HEK293 (cell line): ENCODE data around the gene MSI2.

ENCODE experiments used
- CTCF ChIA-PET: fragments of 350-600 bp; formaldehyde crosslinking; extraction: SDS; loops from one replicate; lab custom pipeline; 2021; ENCODE audit warnings: antibody characterized with exemption; lab: Yijun Ruan, JAX
- POLR2A ChIA-PET: fragments of 300-600 bp; formaldehyde crosslinking; extraction: SDS; loops from one replicate; lab custom pipeline; 2020; ENCODE audit warnings: antibody characterized with exemption, inconsistent platforms; lab: Yijun Ruan, JAX
- H3K27ac ChIP-seq: fragments of 200-500 bp; sonication (Bioruptor generic); 2 replicates; pipeline ENCODE4 v1.5.1; 2014; ENCODE audit warnings: low read depth, low read length, control low read depth, inconsistent platforms; ENCODE audit errors: extremely low read depth
- H3K36me3 ChIP-seq, 2 experiments: fragments of 200-500 bp in 1 of 2; sonication (Bioruptor generic) in 1 of 2; 1 replicate in 1 of 2; 2 replicates in 1 of 2; pipeline ENCODE4 v1.5.1; 2014 to 2017; ENCODE audit warnings: inconsistent platforms in 2 of 2, low read length in 2 of 2; ENCODE audit not compliant: control insufficient read depth in 2 of 2, insufficient read depth in 1 of 2
- H3K4me1 ChIP-seq: fragments of 200-500 bp; sonication (Bioruptor generic); 2 replicates; pipeline ENCODE4 v1.5.1; 2014; ENCODE audit warnings: mild to moderate bottlenecking, low read length, inconsistent platforms; ENCODE audit not compliant: control insufficient read depth, insufficient read depth
- H3K4me3 ChIP-seq: 2 replicates; pipeline ENCODE4 v1.5.1; 2011; ENCODE audit warnings: low read depth, mild to moderate bottlenecking, control low read depth, low read length, moderate library complexity
- H3K9me3 ChIP-seq: fragments of 200-500 bp; sonication (Bioruptor generic); 2 replicates; pipeline ENCODE4 v1.5.1; 2014; ENCODE audit warnings: low read depth, low read length, inconsistent platforms; ENCODE audit not compliant: control insufficient read depth, insufficient read depth
- GFI1B ChIP-seq: fragments of 450-650 bp; formaldehyde crosslinking; IDR thresholded peaks from 2 replicates; pipeline ENCODE4 v1.5.1; 2016; ENCODE audit warnings: missing biosample characterization, missing genetic modification characterization
- GLIS1 ChIP-seq: fragments of 450-650 bp; formaldehyde crosslinking; IDR thresholded peaks from 2 replicates; pipeline ENCODE4 v1.5.1; 2016; ENCODE audit warnings: missing biosample characterization, missing genetic modification characterization
- IKZF3 ChIP-seq: fragments of 450-650 bp; IDR thresholded peaks from 2 replicates; pipeline ENCODE4 v1.5.0; 2018; ENCODE audit warnings: missing biosample characterization, mild to moderate bottlenecking, missing genetic modification characterization, moderate library complexity
- KLF7 ChIP-seq: fragments of 450-650 bp; formaldehyde crosslinking; IDR thresholded peaks from 2 replicates; pipeline ENCODE4 v1.5.1; 2016; ENCODE audit warnings: missing biosample characterization, missing genetic modification characterization, borderline replicate concordance
- KLF8 ChIP-seq: fragments of 450-650 bp; formaldehyde crosslinking; IDR thresholded peaks from 2 replicates; pipeline ENCODE4 v1.5.1; 2016; ENCODE audit warnings: missing biosample characterization, missing genetic modification characterization
- OSR2 ChIP-seq: fragments of 450-650 bp; formaldehyde crosslinking; IDR thresholded peaks from 2 replicates; pipeline ENCODE4 v1.5.1; 2016; ENCODE audit warnings: missing biosample characterization, missing genetic modification characterization
- SALL2 ChIP-seq: fragments of 450-650 bp; formaldehyde crosslinking; IDR thresholded peaks from 2 replicates; pipeline ENCODE4 v1.5.0; 2017; ENCODE audit warnings: missing biosample characterization, mild to moderate bottlenecking, missing genetic modification characterization, borderline replicate concordance
- SCRT1 ChIP-seq: fragments of 450-650 bp; formaldehyde crosslinking; IDR thresholded peaks from 2 replicates; pipeline ENCODE4 v1.5.1; 2016; ENCODE audit warnings: missing biosample characterization, missing genetic modification characterization, borderline replicate concordance
- ZBTB20 ChIP-seq: fragments of 450-650 bp; formaldehyde crosslinking; IDR thresholded peaks from 2 replicates; pipeline ENCODE4 v1.5.1; 2016; ENCODE audit warnings: missing biosample characterization, missing genetic modification characterization
- ZBTB7A ChIP-seq: fragments of 450-650 bp; formaldehyde crosslinking; IDR thresholded peaks from 2 replicates; pipeline ENCODE4 v1.5.1; 2016; ENCODE audit warnings: low read depth, missing biosample characterization, missing genetic modification characterization
- ZEB2 ChIP-seq: fragments of 450-650 bp; formaldehyde crosslinking; IDR thresholded peaks from 2 replicates; pipeline ENCODE4 v1.5.1; 2016; ENCODE audit warnings: missing biosample characterization, missing genetic modification characterization
- ZNF121 ChIP-seq: fragments of 450-650 bp; formaldehyde crosslinking; IDR thresholded peaks from 2 replicates; pipeline ENCODE4 v1.5.1; 2016; ENCODE audit warnings: missing biosample characterization, missing genetic modification characterization
- ZNF133 ChIP-seq: fragments of 450-650 bp; formaldehyde crosslinking; IDR thresholded peaks from 2 replicates; pipeline ENCODE4 v1.5.1; 2016; ENCODE audit warnings: missing biosample characterization, missing genetic modification characterization
- ZNF214 ChIP-seq: fragments of 450-650 bp; formaldehyde crosslinking; IDR thresholded peaks from 2 replicates; pipeline ENCODE4 v1.5.1; 2017; ENCODE audit warnings: missing biosample characterization, mild to moderate bottlenecking, missing genetic modification characterization, borderline replicate concordance
- ZNF292 ChIP-seq: fragments of 450-650 bp; formaldehyde crosslinking; IDR thresholded peaks from 2 replicates; pipeline ENCODE4 v1.5.1; 2016; ENCODE audit warnings: low read depth, missing biosample characterization, missing genetic modification characterization, borderline replicate concordance
- ZNF585B ChIP-seq: fragments of 450-650 bp; formaldehyde crosslinking; IDR thresholded peaks from 2 replicates; pipeline ENCODE4 v1.5.1; 2016; ENCODE audit warnings: missing biosample characterization, missing genetic modification characterization
- ZNF600 ChIP-seq: fragments of 450-650 bp; formaldehyde crosslinking; IDR thresholded peaks from 2 replicates; pipeline ENCODE4 v1.5.1; 2016; ENCODE audit warnings: missing biosample characterization, missing genetic modification characterization
- ZNF626 ChIP-seq: fragments of 450-650 bp; sonication (Bioruptor Pico); formaldehyde crosslinking; IDR thresholded peaks from 2 replicates; pipeline ENCODE4 v1.5.1; 2018; ENCODE audit warnings: missing biosample characterization, missing genetic modification characterization, inconsistent platforms
- TF ChIP-seq, protein P1 (sequence below): fragments of 450-650 bp; formaldehyde crosslinking; IDR thresholded peaks from 2 replicates; pipeline ENCODE4 v1.5.1; 2017; ENCODE audit warnings: missing biosample characterization, missing genetic modification characterization
- TF ChIP-seq, protein P2 (sequence below): fragments of 450-650 bp; formaldehyde crosslinking; IDR thresholded peaks from 2 replicates; pipeline ENCODE4 v1.5.1; 2016; ENCODE audit warnings: missing biosample characterization, missing genetic modification characterization, borderline replicate concordance
- TF ChIP-seq, protein P3 (sequence below): fragments of 450-650 bp; formaldehyde crosslinking; IDR thresholded peaks from 2 replicates; pipeline ENCODE4 v1.5.1; 2016; ENCODE audit warnings: missing biosample characterization, missing genetic modification characterization
- TF ChIP-seq, protein P4 (sequence below): fragments of 450-650 bp; formaldehyde crosslinking; IDR thresholded peaks from 2 replicates; pipeline ENCODE4 v1.5.1; 2016; ENCODE audit warnings: missing biosample characterization, missing genetic modification characterization

The MSI2 gene

DNA sequence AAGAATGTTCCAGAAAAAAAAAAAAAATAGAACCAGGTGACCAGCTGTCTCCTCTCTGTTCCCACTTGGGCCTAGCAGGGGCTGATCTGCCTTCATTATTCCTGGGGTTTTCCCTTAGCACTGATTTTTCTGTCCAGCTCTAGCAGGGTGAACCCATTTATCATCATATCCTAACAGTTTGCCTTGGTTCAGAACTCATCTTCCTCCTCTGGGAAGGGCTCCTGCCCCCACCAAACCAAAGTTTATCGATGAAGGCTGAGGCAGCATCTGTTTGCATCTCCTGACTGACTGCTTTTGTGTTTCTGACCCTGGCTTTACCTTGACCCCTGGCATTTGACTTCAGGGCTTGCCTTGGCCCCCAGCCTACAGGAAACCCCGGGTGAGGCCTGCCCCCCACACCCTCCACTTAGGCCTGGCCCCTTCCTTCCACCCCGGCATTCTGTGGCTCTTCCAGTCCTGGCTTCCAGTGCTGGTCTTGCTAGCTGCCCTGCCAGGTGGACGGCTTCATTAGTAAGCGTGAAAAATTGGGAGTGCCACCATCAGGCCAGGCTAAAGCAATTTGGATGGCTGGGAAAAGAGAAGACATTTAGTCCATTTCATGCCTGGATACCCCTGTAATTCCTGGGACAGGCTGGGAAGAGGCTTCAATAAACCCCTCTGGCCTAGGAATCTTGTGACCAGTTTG, 323.9 kb downstream of the MSI2 start:
- Histone ChIP-seq H3K4me3 (no peak overlapping the region), H3K9me3 (no peaks in the 10 kb centered on the region), H3K4me1 (peaks cover 36% of the 10 kb centered on the region), H3K27ac (no peak overlapping the region; the same call in 1 of the 2 replicates), H3K36me3 (no peaks in the 10 kb centered on the region)
- ChIA-PET CTCF (interaction anchor here (0.8 to 8.0 kb wide), 3 partner anchors 18 to 337 kb away, joined by 4 to 38 read pairs (median 14); no protein-coding TSS in a partner anchor), POLR2A (interaction anchor here (0.7 kb wide), 1 partner anchor 18 kb away, joined by 3 read pairs; no protein-coding TSS in a partner anchor)
- TF ChIP-seq, protein P1, sequence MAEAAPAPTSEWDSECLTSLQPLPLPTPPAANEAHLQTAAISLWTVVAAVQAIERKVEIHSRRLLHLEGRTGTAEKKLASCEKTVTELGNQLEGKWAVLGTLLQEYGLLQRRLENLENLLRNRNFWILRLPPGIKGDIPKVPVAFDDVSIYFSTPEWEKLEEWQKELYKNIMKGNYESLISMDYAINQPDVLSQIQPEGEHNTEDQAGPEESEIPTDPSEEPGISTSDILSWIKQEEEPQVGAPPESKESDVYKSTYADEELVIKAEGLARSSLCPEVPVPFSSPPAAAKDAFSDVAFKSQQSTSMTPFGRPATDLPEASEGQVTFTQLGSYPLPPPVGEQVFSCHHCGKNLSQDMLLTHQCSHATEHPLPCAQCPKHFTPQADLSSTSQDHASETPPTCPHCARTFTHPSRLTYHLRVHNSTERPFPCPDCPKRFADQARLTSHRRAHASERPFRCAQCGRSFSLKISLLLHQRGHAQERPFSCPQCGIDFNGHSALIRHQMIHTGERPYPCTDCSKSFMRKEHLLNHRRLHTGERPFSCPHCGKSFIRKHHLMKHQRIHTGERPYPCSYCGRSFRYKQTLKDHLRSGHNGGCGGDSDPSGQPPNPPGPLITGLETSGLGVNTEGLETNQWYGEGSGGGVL (tag by site-specific recombination) = no peak
- TF ChIP-seq KLF8 (tag by site-specific recombination) (no peak), ZBTB7A (tag by site-specific recombination) (no peak)

DNA sequence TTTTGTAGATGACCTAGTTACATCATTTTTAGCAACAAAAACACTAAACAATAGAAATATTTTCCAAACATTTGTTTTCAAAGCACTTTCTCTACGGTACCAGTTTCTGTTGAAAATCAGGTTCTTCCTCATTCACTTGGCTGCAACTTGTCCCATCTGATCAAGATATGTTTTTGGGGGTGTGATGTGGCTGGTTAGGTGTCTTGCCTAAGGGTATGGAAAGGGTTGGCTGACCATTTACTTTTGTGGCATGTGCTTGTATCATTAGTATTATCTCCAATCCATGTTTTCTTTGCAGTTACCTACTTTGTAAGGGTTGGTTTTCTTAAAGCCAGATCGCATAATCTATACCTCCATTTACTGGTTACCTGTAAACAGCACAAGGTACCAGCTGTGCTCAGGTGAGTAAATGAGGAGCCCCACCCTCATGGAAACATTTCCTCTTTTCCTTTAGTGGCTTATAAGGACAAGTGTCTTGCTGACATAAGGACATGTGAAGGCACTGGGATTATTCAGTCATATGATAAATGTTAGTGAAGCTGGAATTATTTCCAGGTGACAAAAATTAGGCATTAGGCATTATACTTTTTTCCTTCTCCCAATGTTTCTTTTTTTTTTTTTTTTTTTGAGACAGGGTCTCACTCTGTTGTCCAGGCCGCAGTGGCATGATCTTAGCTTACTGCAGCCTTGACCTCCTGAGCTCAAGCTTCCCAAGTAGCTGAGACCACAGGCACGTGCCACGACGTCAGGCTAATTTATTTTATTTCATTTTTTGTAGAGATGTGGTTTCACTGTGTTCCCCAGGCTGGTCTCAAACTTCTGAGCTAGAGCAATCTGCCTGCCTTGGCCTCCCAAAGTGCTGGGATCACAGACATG, 326.8 kb downstream of the MSI2 start:
- H3K9me3 ChIP-seq = no peaks in the 10 kb centered on the region
- peaks cover 33% of the 10 kb centered on the region for H3K4me1 ChIP-seq
- no peaks in the 10 kb centered on the region for H3K36me3 ChIP-seq
- H3K4me3 ChIP-seq = no peak overlapping the region
- CTCF ChIA-PET = interaction anchor here (0.7 to 8.0 kb wide), 5 partner anchors 15 to 340 kb away, joined by 3 to 38 read pairs (median 4); no protein-coding TSS in a partner anchor
- TF ChIP-seq ZNF133 = no peak
- no peak for TF ChIP-seq ZBTB20 (tag by site-specific recombination)
- no peak for TF ChIP-seq ZNF214
- no peak for TF ChIP-seq ZNF626 (tag by site-specific recombination)
- TF ChIP-seq, protein P2, sequence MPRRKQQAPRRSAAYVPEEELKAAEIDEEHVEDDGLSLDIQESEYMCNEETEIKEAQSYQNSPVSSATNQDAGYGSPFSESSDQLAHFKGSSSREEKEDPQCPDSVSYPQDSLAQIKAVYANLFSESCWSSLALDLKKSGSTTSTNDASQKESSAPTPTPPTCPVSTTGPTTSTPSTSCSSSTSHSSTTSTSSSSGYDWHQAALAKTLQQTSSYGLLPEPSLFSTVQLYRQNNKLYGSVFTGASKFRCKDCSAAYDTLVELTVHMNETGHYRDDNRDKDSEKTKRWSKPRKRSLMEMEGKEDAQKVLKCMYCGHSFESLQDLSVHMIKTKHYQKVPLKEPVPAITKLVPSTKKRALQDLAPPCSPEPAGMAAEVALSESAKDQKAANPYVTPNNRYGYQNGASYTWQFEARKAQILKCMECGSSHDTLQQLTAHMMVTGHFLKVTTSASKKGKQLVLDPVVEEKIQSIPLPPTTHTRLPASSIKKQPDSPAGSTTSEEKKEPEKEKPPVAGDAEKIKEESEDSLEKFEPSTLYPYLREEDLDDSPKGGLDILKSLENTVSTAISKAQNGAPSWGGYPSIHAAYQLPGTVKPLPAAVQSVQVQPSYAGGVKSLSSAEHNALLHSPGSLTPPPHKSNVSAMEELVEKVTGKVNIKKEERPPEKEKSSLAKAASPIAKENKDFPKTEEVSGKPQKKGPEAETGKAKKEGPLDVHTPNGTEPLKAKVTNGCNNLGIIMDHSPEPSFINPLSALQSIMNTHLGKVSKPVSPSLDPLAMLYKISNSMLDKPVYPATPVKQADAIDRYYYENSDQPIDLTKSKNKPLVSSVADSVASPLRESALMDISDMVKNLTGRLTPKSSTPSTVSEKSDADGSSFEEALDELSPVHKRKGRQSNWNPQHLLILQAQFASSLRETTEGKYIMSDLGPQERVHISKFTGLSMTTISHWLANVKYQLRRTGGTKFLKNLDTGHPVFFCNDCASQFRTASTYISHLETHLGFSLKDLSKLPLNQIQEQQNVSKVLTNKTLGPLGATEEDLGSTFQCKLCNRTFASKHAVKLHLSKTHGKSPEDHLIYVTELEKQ = no peak
- no peak for TF ChIP-seq SCRT1 (tag by site-specific recombination)
- TF ChIP-seq GLIS1 (tag by site-specific recombination) = 0 out of 2 replicates have a peak, but pooled peaks have one; percentile 6
- no peak for TF ChIP-seq SALL2 (tag by site-specific recombination)
- no peak for TF ChIP-seq ZNF292
- TF ChIP-seq KLF7 (tag by site-specific recombination) = no peak
- no peak for TF ChIP-seq ZNF600 (tag by site-specific recombination)
- peak; percentile 72 for TF ChIP-seq OSR2 (tag by site-specific recombination)
- TF ChIP-seq ZNF585B (tag by site-specific recombination) = no peak
- no peak for TF ChIP-seq GFI1B
- peak; percentile 77 for TF ChIP-seq ZNF121 (tag by site-specific recombination)
- TF ChIP-seq IKZF3 (tag by site-specific recombination) = no peak
- TF ChIP-seq, protein P3, sequence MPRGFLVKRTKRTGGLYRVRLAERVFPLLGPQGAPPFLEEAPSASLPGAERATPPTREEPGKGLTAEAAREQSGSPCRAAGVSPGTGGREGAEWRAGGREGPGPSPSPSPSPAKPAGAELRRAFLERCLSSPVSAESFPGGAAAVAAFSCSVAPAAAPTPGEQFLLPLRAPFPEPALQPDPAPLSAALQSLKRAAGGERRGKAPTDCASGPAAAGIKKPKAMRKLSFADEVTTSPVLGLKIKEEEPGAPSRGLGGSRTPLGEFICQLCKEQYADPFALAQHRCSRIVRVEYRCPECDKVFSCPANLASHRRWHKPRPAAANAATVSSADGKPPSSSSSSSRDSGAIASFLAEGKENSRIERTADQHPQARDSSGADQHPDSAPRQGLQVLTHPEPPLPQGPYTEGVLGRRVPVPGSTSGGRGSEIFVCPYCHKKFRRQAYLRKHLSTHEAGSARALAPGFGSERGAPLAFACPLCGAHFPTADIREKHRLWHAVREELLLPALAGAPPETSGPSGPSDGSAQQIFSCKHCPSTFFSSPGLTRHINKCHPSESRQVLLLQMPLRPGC (tag by site-specific recombination) = no peak
- TF ChIP-seq, protein P4, sequence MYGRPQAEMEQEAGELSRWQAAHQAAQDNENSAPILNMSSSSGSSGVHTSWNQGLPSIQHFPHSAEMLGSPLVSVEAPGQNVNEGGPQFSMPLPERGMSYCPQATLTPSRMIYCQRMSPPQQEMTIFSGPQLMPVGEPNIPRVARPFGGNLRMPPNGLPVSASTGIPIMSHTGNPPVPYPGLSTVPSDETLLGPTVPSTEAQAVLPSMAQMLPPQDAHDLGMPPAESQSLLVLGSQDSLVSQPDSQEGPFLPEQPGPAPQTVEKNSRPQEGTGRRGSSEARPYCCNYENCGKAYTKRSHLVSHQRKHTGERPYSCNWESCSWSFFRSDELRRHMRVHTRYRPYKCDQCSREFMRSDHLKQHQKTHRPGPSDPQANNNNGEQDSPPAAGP (tag by site-specific recombination) = no peak
- peak; percentile 55; the same call in 1 of the 2 replicates for TF ChIP-seq ZEB2
- POLR2A ChIA-PET = interaction anchor here (0.7 kb wide), 1 partner anchor 311 kb away, joined by 3 read pairs; no protein-coding TSS in a partner anchor
- no peak overlapping the region for H3K27ac ChIP-seq
